HEK293 (cell line): ENCODE measurements around the gene FOXC2.

ENCODE experiments used
- CTCF ChIA-PET: fragments of 350-600 bp; formaldehyde crosslinking; extraction: SDS; loops from one replicate; lab custom pipeline; 2021; ENCODE audit warnings: antibody characterized with exemption; lab: Yijun Ruan, JAX
- POLR2A ChIA-PET: fragments of 300-600 bp; formaldehyde crosslinking; extraction: SDS; loops from one replicate; lab custom pipeline; 2020; ENCODE audit warnings: antibody characterized with exemption, inconsistent platforms; lab: Yijun Ruan, JAX
- H3K27ac ChIP-seq: fragments of 200-500 bp; sonication (Bioruptor generic); 2 replicates; pipeline ENCODE4 v1.5.1; 2014; ENCODE audit warnings: low read depth, low read length, control low read depth, inconsistent platforms; ENCODE audit errors: extremely low read depth
- H3K36me3 ChIP-seq, 2 experiments: fragments of 200-500 bp in 1 of 2; sonication (Bioruptor generic) in 1 of 2; 1 replicate in 1 of 2; 2 replicates in 1 of 2; pipeline ENCODE4 v1.5.1; 2014 to 2017; ENCODE audit warnings: inconsistent platforms in 2 of 2, low read length in 2 of 2; ENCODE audit not compliant: control insufficient read depth in 2 of 2, insufficient read depth in 1 of 2
- H3K4me1 ChIP-seq: fragments of 200-500 bp; sonication (Bioruptor generic); 2 replicates; pipeline ENCODE4 v1.5.1; 2014; ENCODE audit warnings: mild to moderate bottlenecking, low read length, inconsistent platforms; ENCODE audit not compliant: control insufficient read depth, insufficient read depth
- H3K4me3 ChIP-seq: 2 replicates; pipeline ENCODE4 v1.5.1; 2011; ENCODE audit warnings: low read depth, mild to moderate bottlenecking, control low read depth, low read length, moderate library complexity
- H3K9me3 ChIP-seq: fragments of 200-500 bp; sonication (Bioruptor generic); 2 replicates; pipeline ENCODE4 v1.5.1; 2014; ENCODE audit warnings: low read depth, low read length, inconsistent platforms; ENCODE audit not compliant: control insufficient read depth, insufficient read depth
- EGR2 ChIP-seq: fragments of 450-650 bp; formaldehyde crosslinking; IDR thresholded peaks from 2 replicates; pipeline ENCODE4 v1.5.1; 2016; ENCODE audit warnings: low read depth, missing biosample characterization, missing genetic modification characterization
- ELK4 ChIP-seq: IDR thresholded peaks from 2 replicates; pipeline ENCODE4 v1.6.1; 2011; ENCODE audit warnings: mild to moderate bottlenecking, low read depth, low read length, borderline replicate concordance
- HIC1 ChIP-seq: fragments of 450-650 bp; formaldehyde crosslinking; IDR thresholded peaks from 2 replicates; pipeline ENCODE4 v1.5.1; 2016; ENCODE audit warnings: missing biosample characterization, missing genetic modification characterization
- MEIS1 ChIP-seq: sonication (generic); formaldehyde crosslinking; IDR thresholded peaks from 2 replicates; pipeline ENCODE4 v1.8.1; 2022; ENCODE audit warnings: missing genetic modification reagents, mild to moderate bottlenecking, borderline replicate concordance
- SP2 ChIP-seq: fragments of 450-650 bp; formaldehyde crosslinking; IDR thresholded peaks from 2 replicates; pipeline ENCODE4 v1.5.1; 2016; ENCODE audit warnings: missing biosample characterization, missing genetic modification characterization
- TSHZ1 ChIP-seq: fragments of 450-650 bp; formaldehyde crosslinking; IDR thresholded peaks from 2 replicates; pipeline ENCODE4 v1.5.1; 2016; ENCODE audit warnings: missing biosample characterization, missing genetic modification characterization, borderline replicate concordance
- ZFHX2 ChIP-seq: fragments of 450-650 bp; formaldehyde crosslinking; conservative IDR thresholded peaks from 2 replicates; pipeline ENCODE4 v1.5.1; 2016; ENCODE audit warnings: missing biosample characterization, missing genetic modification characterization
- ZFP41 ChIP-seq: fragments of 450-650 bp; formaldehyde crosslinking; IDR thresholded peaks from 2 replicates; pipeline ENCODE4 v1.5.1; 2016; ENCODE audit warnings: missing biosample characterization, missing genetic modification characterization, borderline replicate concordance
- ZNF169 ChIP-seq: fragments of 450-650 bp; formaldehyde crosslinking; IDR thresholded peaks from 2 replicates; pipeline ENCODE4 v1.5.1; 2016; ENCODE audit warnings: missing biosample characterization, missing genetic modification characterization
- ZNF174 ChIP-seq: fragments of 450-650 bp; formaldehyde crosslinking; IDR thresholded peaks from 2 replicates; pipeline ENCODE4 v1.5.0; 2017; ENCODE audit warnings: missing biosample characterization, mild to moderate bottlenecking, missing genetic modification characterization
- ZNF18 ChIP-seq: fragments of 450-650 bp; formaldehyde crosslinking; IDR thresholded peaks from 2 replicates; pipeline ENCODE4 v1.5.1; 2016; ENCODE audit warnings: missing biosample characterization, missing genetic modification characterization
- ZNF19 ChIP-seq: fragments of 450-650 bp; formaldehyde crosslinking; IDR thresholded peaks from 2 replicates; pipeline ENCODE4; 2016; ENCODE audit warnings: missing biosample characterization, missing genetic modification characterization, low read depth
- ZNF2 ChIP-seq: fragments of 450-650 bp; formaldehyde crosslinking; IDR thresholded peaks from 2 replicates; pipeline ENCODE4 v1.5.1; 2016; ENCODE audit warnings: missing biosample characterization, missing genetic modification characterization
- ZNF214 ChIP-seq: fragments of 450-650 bp; formaldehyde crosslinking; IDR thresholded peaks from 2 replicates; pipeline ENCODE4 v1.5.1; 2017; ENCODE audit warnings: missing biosample characterization, mild to moderate bottlenecking, missing genetic modification characterization, borderline replicate concordance
- ZNF223 ChIP-seq: fragments of 450-650 bp; formaldehyde crosslinking; IDR thresholded peaks from 2 replicates; pipeline ENCODE4 v1.5.1; 2016; ENCODE audit warnings: missing biosample characterization, missing genetic modification characterization
- ZNF23 ChIP-seq: fragments of 450-650 bp; formaldehyde crosslinking; IDR thresholded peaks from 2 replicates; pipeline ENCODE4 v1.5.1; 2016; ENCODE audit warnings: missing biosample characterization, missing genetic modification characterization, borderline replicate concordance
- ZNF350 ChIP-seq: fragments of 450-650 bp; formaldehyde crosslinking; IDR thresholded peaks from 2 replicates; pipeline ENCODE4 v1.5.0; 2017; ENCODE audit warnings: missing biosample characterization, mild to moderate bottlenecking, missing genetic modification characterization
- ZNF391 ChIP-seq: fragments of 450-650 bp; formaldehyde crosslinking; IDR thresholded peaks from 2 replicates; pipeline ENCODE4 v1.5.1; 2016; ENCODE audit warnings: low read depth, missing biosample characterization, missing genetic modification characterization, borderline replicate concordance
- ZNF423 ChIP-seq: fragments of 450-650 bp; formaldehyde crosslinking; IDR thresholded peaks from 2 replicates; pipeline ENCODE4 v1.5.1; 2016; ENCODE audit warnings: missing biosample characterization, missing genetic modification characterization
- ZNF48 ChIP-seq: fragments of 450-650 bp; formaldehyde crosslinking; IDR thresholded peaks from 2 replicates; pipeline ENCODE4 v1.5.1; 2016; ENCODE audit warnings: missing biosample characterization, missing genetic modification characterization
- ZNF501 ChIP-seq: fragments of 450-650 bp; formaldehyde crosslinking; IDR thresholded peaks from 2 replicates; pipeline ENCODE4 v1.5.1; 2016; ENCODE audit warnings: missing biosample characterization, missing genetic modification characterization
- ZNF558 ChIP-seq: fragments of 450-650 bp; formaldehyde crosslinking; IDR thresholded peaks from 2 replicates; pipeline ENCODE4 v1.5.1; 2016; ENCODE audit warnings: missing biosample characterization, missing genetic modification characterization
- ZNF623 ChIP-seq: fragments of 450-650 bp; formaldehyde crosslinking; IDR thresholded peaks from 2 replicates; pipeline ENCODE4 v1.5.1; 2016; ENCODE audit warnings: missing biosample characterization, missing genetic modification characterization
- ZNF624 ChIP-seq: fragments of 450-650 bp; formaldehyde crosslinking; IDR thresholded peaks from 2 replicates; pipeline ENCODE4 v1.5.1; 2017; ENCODE audit warnings: missing biosample characterization, missing genetic modification characterization
- ZXDB ChIP-seq: fragments of 450-650 bp; formaldehyde crosslinking; IDR thresholded peaks from 2 replicates; pipeline ENCODE4 v1.5.1; 2016; ENCODE audit warnings: missing biosample characterization, missing genetic modification characterization

The FOXC2 gene

GRCh38 chr16:86555704-86556075 is 10.9 kb upstream of the FOXC2 start:
- Histone ChIP-seq H3K4me1 (no peaks in the 10 kb centered on the region), H3K36me3 (peaks cover 0 to 32% of the 10 kb centered on the region in 2 experiments; a peak in 1 of 3 replicates), H3K27ac (peak overlapping the region; percentile 20; the same call in 1 of the 2 replicates), H3K4me3 (peak overlapping the region; percentile 84), H3K9me3 (no peaks in the 10 kb centered on the region)
- TF ChIP-seq ZNF48 (tag by site-specific recombination) = no peak
- TF ChIP-seq ZNF350 (tag by site-specific recombination) = no peak
- TF ChIP-seq ZFP41 = no peak
- no peak for TF ChIP-seq ZNF623 (tag by site-specific recombination)
- TF ChIP-seq TSHZ1 = no peak
- TF ChIP-seq ZNF558 (tag by site-specific recombination) = no peak
- no peak for TF ChIP-seq ZNF214 (tag by site-specific recombination)
- TF ChIP-seq MEIS1 = no peak
- no peak for TF ChIP-seq ELK4
- no peak for TF ChIP-seq ZNF624
- TF ChIP-seq HIC1 (tag by site-specific recombination) = no peak
- no peak for TF ChIP-seq ZNF174
- TF ChIP-seq ZNF169 (tag by site-specific recombination) = no peak
- no peak for TF ChIP-seq ZNF501 (tag by site-specific recombination)
- no peak for TF ChIP-seq ZFHX2
- no peak for TF ChIP-seq ZNF423 (tag by site-specific recombination)
- TF ChIP-seq ZNF23 (tag by site-specific recombination) = no peak
- ChIA-PET CTCF (no interaction called here), POLR2A (interaction anchor here (0.5 kb wide), 1 partner anchor 29 kb away, joined by 4 read pairs; no protein-coding TSS in a partner anchor)

GRCh38 chr16:86556576-86556975 is 10.1 kb upstream of the FOXC2 start:
- POLR2A ChIA-PET = no interaction called here
- H3K4me1 ChIP-seq = no peaks in the 10 kb centered on the region
- CTCF ChIA-PET = interaction anchor here (0.6 kb wide), 1 partner anchor 506 kb away, joined by 6 read pairs; no protein-coding TSS in a partner anchor
- H3K9me3 ChIP-seq = no peaks in the 10 kb centered on the region
- no peak overlapping the region for H3K4me3 ChIP-seq
- H3K27ac ChIP-seq = no peak overlapping the region
- TF ChIP-seq ZNF19 (tag by site-specific recombination) (no peak), SP2 (tag by site-specific recombination) (no peak), ZXDB (tag by site-specific recombination) (no peak), ZNF2 (tag by site-specific recombination) (no peak), ZNF391 (tag by site-specific recombination) (no peak), ZNF214 (tag by site-specific recombination) (no peak), EGR2 (tag by site-specific recombination) (no peak), ZNF223 (tag by site-specific recombination) (no peak), ZNF18 (tag by site-specific recombination) (no peak)
- peaks cover 0 to 23% of the 10 kb centered on the region in 2 experiments; a peak in 1 of 3 replicates for H3K36me3 ChIP-seq
